Hematopoietic multipotent progenitor cell treated with erythropoietin and hydrocortisone succinate and interleukin-3 and kit ligand, for 4 days (in vitro differentiated cells): ENCODE measurements around the gene STX10.

Experiments
- DNase-seq: peaks from one replicate; pipeline ENCODE4 v3.0.0-alpha.2; 2015

The STX10 gene

DNA sequence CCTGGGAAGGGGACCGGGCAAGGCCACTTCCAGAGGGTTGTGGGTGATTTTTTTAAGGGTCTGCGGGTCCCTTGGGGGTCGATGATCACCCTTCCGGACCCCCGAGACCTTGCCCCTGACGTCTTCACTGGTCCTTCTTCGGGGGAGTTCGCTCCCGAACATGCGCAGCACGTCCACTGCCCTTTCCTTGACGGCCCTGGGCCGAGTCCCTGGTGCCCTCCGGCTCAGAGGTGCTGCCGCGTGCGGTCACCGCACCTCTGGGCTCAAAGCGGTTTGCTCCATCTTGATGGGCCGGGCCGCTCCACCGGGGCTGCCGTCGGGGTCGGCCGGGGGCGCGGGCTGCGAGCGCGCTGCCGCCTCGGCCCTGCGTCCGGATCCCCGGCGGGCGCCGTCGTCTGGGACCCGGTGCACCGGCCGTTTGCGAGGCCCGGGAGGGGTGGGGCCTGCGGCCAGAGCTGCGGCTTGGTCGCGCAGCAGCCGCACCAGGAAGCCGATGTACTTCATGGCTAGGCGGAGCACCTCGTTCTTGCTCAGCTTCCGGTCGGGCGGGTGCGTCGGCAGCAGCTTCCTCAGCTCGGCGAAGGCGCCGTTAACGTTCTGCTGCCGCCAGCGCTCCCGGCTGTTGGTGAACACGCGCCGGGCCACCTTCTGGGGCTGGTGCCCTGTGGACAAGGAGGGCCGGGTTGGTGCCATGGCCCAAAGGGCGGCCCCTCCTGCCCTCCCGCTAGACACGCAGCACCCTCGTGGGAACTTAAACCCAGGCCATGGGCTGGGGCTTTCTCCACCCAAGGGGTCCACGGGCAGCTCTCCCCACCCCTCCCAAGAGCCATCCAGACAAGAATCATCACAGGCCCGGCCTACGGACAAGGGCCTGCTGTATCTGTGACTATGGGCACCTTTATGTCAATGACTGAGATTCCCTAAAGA is 50.8 kb downstream of the STX10 start:
- peak; percentile 95 for DNase-seq

DNA sequence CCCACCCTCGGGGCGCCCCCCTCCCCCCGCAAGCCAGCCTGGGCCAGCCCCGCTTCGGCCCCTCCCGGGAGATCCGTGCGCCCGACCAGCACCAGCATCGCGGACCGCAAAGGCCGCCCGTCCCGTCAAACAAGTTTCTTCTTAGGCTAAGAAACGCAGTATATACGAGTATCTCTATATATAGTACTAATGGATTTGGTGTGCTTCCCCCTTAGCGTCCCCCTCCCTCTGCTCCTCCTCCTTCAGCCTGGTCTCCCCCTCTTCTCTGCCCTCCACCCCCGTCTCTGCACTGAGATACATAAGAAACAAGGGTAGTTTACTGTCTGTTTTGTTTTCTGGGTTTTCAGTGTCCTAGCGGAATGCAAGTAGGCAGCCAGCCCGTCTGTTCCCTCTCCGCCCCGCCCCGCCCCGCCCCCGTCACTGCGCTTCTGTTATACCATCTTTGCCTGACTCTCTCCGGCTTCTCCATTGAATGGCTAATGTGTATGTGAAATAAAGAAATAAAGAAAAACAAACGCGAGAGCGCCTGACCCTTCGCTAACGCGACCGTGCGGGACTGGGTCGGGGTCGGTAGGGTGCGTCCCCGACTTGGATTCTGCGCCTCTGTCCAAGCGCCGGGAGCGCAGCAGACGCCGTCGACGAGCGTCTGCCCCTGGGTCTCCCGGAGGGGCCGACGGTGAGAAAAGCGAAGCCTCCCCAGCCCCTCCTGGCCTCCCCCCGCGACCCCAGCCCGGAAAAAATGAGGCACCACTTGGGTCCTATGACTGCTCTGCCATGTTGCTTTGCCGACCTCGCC is 51.7 kb downstream of the STX10 start:
- peak; percentile 93 for DNase-seq

DNA sequence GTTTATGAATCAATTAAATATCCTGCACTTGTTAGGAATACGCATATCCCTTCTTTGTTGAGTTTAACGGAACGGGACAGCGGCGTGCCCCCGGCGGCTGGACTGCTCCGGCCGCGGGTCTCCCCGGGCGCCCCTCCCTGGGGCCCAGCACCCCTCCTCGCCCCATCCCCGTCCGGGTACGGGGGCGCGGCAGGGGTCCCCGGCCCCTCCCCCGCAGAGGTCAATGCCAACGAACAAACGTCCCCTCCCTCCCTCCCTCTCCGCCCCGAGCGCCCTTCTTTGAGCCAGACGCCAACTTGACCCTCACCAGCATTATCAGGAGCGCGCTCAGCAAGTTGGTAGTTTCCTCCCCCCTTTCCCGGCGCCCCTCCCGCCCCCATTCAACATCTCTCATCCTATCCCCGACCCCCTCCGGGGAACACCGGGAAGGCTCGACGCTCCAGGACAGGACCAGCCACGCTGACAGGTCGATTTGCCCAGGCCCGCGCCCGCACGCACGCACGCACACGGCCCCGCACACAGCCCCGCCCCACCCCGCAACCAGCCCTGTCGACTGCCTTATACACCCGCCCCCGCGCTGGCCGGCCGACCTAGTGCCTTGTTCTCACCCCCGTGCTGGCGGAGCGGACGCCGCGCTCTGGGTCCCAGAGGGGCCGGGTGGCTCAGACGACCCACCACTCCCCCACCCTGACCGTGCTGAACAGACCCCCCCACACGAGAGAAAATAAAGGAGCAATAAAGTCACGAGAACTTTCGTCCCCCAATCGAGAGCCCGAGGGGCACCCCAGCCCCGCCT is 52.5 kb downstream of the STX10 start:
- peak; percentile 91 for DNase-seq

DNA sequence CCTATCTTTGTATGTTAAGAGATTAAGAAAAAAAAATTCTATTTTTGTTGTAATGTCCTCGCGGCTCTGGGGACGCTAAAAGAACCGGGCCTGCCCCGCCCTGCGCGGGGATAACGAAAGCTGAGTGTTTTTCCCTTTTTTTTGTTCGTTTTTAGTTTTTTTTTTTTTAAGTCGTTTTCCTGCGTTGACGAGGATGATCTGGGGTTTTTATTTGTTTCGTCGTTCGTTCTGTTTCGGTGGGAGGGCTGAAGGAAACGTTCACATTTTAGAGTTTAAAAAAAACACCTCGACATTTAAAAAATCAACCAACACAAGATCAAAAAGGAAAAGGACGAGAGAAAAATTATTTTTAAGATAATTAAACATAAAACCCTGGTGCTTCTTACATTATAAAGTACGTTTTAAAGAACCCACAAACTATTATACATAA is 53.1 kb downstream of the STX10 start:
- peak; percentile 79 for DNase-seq

DNA sequence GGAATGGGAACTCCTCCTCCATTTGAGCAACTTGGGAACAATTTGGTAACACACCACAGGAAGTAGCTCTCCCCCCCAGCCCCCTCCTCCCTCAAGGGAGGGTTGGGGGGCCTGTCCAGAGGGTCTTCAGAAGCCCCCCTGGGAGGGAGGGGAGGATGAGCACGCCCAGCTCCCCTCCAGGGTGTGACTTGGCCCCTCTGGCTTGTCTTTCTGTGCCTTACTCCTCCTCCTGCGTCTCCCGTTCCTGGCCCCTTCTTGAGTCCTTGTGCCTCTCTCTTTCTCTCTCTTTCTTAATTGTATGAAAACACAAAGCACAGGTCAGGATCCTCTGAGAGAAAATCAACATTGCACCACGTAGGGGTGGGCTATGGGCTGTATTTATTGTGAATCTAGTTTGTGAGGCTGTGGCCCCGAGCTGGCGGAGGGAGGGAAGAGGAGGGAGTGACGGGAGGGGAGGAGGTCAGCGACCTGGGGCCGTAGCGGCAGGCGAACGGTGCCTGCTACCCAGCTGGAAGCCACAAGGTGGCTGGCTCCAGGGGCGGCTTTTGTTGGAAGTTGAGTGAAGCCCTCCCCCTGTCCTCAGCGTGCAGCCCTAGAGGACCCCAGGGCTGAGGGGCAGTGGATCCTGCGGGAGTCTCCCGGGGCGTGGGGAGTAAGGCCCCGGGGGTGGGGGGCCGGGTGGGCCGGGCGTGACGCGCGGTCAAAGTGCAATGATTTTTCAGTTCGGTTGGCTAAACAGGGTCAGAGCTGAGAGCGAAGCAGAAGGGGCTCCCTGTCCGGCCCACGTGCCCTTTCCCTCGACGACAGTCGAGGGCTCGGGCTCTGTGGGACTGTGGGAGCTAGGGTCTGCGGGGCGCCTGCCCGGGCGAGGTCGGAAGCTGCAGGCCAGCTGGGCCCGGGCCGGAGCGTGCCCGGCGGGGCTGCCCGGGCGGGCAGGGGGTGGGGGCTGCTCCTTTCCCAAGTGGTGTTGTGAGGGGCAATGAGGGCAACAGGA is 53.9 kb downstream of the STX10 start:
- peak; percentile 92 for DNase-seq

DNA sequence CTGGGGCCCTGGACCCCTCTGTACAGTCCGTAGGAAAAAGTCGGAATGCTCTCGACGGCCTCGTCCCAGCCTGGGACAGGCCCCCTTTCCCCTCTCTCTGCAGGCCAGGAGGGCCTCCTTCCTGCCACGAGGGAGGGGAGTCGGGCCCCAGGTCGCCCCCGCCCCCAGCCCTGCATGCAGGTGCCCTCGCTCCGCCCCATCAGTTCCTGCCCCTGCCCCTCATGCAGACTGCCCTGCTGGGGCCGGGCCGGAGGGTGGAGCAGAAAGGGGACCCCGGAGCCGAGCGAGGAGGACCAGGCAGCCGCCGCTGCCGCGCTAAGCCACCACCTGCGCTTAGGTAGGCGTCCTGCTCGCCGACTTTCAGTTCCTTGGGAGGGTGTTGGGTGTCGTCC is 54.8 kb downstream of the STX10 start:
- peak; percentile 75 for DNase-seq

DNA sequence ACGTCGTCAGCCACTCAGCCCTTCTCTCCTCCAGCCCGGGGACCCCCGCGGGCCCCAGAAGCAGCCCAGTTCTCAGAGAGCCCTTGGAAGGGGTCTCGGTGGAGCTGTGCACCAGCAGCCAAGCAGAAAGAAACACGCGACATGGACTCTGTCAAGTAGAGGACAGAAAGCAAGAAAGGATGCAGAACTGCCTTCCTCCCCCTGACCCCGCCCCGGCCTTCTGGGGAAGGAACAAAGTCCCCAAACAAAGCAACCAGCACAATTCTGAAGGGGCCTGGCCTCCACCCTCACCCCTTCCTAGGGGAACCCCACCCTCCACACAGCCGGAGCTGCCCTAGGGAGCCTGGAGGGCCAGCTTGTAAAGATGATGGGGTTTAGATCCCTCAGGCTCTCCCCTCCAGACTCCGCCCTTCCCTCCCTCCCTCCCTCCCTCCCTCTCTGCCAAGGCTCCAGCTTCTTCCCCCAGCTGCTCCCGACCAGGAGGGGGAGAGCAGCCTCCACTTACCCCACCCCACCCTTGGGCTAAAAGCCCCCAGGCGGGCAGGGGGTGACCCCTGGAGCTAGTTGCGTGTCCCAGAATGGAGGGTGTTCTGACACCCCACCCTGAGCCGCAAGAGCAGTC is 55.3 kb downstream of the STX10 start:
- DNase-seq, result peak; percentile 77

DNA sequence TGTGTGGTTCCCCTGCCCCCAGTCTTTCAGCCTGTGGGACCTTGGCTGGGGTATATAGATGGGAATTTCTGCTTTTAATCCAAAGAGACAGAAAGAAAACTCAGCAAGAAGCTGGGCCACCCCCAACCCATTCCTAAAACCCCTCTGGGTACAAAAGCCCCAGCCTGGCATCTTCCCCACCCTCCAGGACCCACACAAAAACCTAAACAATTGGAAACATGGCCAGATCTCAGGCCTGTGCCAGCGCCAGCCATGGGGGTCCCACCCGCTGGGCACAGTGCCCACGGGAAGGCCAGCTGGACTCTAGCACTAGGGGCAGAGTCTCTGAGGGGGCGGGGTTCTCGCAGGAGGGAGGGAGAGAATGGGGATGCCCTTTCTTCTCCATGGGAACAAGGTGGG is 56.1 kb downstream of the STX10 start:
- DNase-seq, result no peak
